IgD-negative memory B cell (primary cell): ENCODE measurements around the gene SHLD1. TPM values are rescaled to one million over a fixed set of nuclear protein-coding genes. Genes with fewer than 3 reads are reported as not detected.
A peak's percentile ranks its signal among the peaks of the same experiment; 100 is the strongest.

Source experiments
- H3K27ac Mint-ChIP-seq, 3 donors: one replicate each; pipeline ENCODE4 v1.8.0; 2020 to 2022; ENCODE audit warnings: mild to moderate bottlenecking in 3 of 3, mixed read lengths in 3 of 3, moderate library complexity in 1 of 3
- H3K27me3 Mint-ChIP-seq: one replicate; pipeline ENCODE4 v1.8.0; 2021; ENCODE audit warnings: mixed read lengths
- H3K36me3 Mint-ChIP-seq: one replicate; pipeline ENCODE4 v1.8.0; 2020; ENCODE audit warnings: mild to moderate bottlenecking, mixed read lengths
- H3K4me1 Mint-ChIP-seq, 3 donors: one replicate each; pipeline ENCODE4 v1.8.0; 2020 to 2022; ENCODE audit warnings: mixed read lengths in 3 of 3, mild to moderate bottlenecking in 1 of 3
- H3K4me3 Mint-ChIP-seq, 4 donors: one replicate each; pipeline ENCODE4 v1.8.0; 2020 to 2022; ENCODE audit warnings: mild to moderate bottlenecking in 4 of 4, mixed read lengths in 4 of 4, moderate library complexity in 3 of 4
- H3K9me3 Mint-ChIP-seq, 3 donors: one replicate each; pipeline ENCODE4 v1.8.0; 2020 to 2021; ENCODE audit warnings: mixed read lengths in 3 of 3, mild to moderate bottlenecking in 1 of 3
- polyA plus RNA-seq: library from polyadenylated mRNA; unstranded; fragments of 300-500 nt; fragmentation: Illumina TruSeq; gene quantifications from one replicate; pipeline ENCODE4 v1.2.3, GENCODE V29; 2021

SHLD1 gene
- polyA plus RNA-seq, 1 donor from 2014 or later = 19.8 TPM

GRCh38 chr20:5884465-5885335 lies 134.5 kb downstream of the SHLD1 start:
- no peak overlapping the region for H3K4me3 Mint-ChIP-seq

DNA sequence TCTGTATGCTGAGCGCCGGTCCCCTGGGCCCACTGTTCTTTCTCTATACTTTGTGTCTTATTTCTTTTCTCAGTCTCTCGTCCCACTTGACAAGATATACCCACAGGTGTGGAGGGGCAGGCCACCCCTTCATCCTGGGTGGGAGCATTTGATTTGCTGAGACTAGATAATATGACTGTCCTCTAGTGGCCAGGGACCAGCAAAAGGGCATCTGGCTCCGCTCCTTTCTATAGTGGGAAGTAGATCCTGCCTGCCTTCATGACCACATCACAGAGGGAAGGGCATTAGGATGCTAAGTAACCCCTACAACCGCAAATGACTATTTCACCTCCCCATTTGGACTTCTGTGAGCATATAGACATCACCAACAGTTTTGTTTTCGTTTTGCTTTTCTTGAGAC lies 135.7 kb downstream of the SHLD1 start:
- Mint-ChIP-seq H3K27me3 (peaks cover 23% of the 10 kb centered on the region), H3K36me3 (no peaks in the 10 kb centered on the region), H3K27ac (no peak overlapping the region), H3K9me3 (no peaks in the 10 kb centered on the region), H3K4me1 (peaks cover 0 to 6% (median 3%) of the 10 kb centered on the region in 3 donors), H3K4me3 (no peak overlapping the region)

More at GRCh38 chr20:5884465-5885335, 134.5 kb downstream of the SHLD1 start:
- Mint-ChIP-seq H3K4me1 (peaks cover 0 to 6% (median 3%) of the 10 kb centered on the region in 3 donors), H3K27me3 (peaks cover 20% of the 10 kb centered on the region), H3K27ac (no peak overlapping the region), H3K36me3 (no peaks in the 10 kb centered on the region), H3K9me3 (peaks cover 0 to under 1% (median 0%) of the 10 kb centered on the region in 3 donors)

DNA sequence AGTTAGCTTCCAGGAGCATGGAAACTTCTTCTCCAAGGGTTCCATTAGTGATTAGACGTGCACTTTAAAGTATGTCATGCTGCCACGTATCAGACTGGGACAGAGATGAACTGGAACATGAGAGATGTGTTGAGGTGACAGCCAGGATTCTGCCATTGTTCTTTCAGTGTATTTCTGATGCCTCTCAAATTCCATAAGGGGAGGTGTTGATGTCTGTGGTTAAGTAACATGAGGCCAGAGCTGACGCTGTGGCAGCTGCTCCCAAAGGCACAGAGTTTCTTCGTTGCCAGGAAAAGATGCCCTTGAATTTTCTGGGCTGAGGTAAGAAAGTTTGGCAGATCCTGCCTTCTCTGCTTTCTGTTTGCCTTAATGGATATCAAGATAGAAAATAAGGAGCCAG lies 136.6 kb downstream of the SHLD1 start:
- no peaks in the 10 kb centered on the region for H3K9me3 Mint-ChIP-seq
- peaks cover 0 to 4% (median 3%) of the 10 kb centered on the region in 3 donors for H3K4me1 Mint-ChIP-seq
- no peak overlapping the region for H3K27ac Mint-ChIP-seq
- H3K27me3 Mint-ChIP-seq = peaks cover 21% of the 10 kb centered on the region
- no peaks in the 10 kb centered on the region for H3K36me3 Mint-ChIP-seq
- H3K4me3 Mint-ChIP-seq = no peak overlapping the region

GRCh38 chr20:5887386-5887785 lies 137.2 kb downstream of the SHLD1 start:
- Mint-ChIP-seq H3K4me1 (no peaks in the 10 kb centered on the region), H3K27ac (no peak overlapping the region), H3K36me3 (no peaks in the 10 kb centered on the region), H3K9me3 (no peaks in the 10 kb centered on the region), H3K4me3 (no peak overlapping the region), H3K27me3 (peaks cover 19% of the 10 kb centered on the region)

GRCh38 chr20:5888041-5888440 lies 137.8 kb downstream of the SHLD1 start:
- H3K4me3 Mint-ChIP-seq = no peak overlapping the region
- no peaks in the 10 kb centered on the region for H3K4me1 Mint-ChIP-seq
- H3K9me3 Mint-ChIP-seq = no peaks in the 10 kb centered on the region
- no peaks in the 10 kb centered on the region for H3K36me3 Mint-ChIP-seq
- H3K27me3 Mint-ChIP-seq = peaks cover 24% of the 10 kb centered on the region
- no peak overlapping the region for H3K27ac Mint-ChIP-seq

DNA sequence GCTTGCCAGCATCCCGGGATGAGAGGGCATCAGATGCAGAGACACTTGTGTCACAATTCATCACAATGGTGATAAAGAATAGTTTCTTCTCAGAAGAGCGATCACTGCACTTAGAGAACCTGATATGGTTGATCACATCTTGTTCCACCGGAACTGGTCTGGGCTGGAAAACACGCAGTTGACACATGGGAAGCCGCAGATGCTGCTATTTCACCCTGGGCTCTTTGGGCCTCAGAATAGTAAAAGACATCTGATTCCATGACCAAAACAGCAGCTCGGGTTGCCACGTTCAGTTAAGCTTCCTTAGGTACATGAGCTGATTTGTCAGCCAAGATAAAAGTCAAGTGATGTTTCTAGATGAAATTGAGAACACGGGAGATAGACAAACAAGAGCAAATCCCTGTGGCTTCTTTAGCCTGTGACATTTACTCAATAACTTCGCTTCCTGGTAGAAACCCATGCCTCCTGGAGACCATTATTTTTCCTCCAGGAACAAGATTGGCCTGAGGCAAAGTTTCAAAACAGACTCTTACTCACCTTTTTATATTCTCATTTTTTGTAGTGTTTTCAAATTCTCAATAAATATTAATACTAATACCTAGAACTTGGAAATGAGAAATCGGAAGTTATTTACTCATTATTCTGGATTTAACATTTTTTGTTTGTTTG lies 140.7 kb downstream of the SHLD1 start:
- Mint-ChIP-seq H3K36me3 (no peaks in the 10 kb centered on the region), H3K4me3 (no peak overlapping the region), H3K27me3 (peaks cover 25% of the 10 kb centered on the region), H3K27ac (no peak overlapping the region), H3K4me1 (no peaks in the 10 kb centered on the region), H3K9me3 (no peaks in the 10 kb centered on the region)

DNA sequence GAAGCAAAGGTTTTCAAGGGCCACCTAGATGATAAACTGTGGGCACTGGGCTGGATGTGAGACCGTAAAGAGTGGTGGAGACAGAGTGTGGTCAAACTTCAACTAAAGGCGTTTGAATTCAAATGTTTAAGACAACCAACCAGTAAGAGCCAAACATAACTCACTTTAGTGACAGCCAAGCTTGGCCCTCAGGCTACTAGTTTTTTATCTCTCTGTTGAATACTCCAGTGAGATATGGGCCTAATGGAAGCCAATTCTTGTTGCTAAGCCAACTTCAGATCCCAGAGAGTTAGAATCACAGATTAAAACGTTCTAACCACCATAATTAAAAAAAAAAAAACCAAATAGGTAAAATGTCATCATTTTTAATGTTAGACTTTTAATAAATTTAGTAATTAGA lies 142.9 kb downstream of the SHLD1 start:
- Mint-ChIP-seq H3K9me3 (no peaks in the 10 kb centered on the region), H3K27me3 (peaks cover 27% of the 10 kb centered on the region)

GRCh38 chr20:5893621-5894020 lies 143.4 kb downstream of the SHLD1 start:
- H3K27me3 Mint-ChIP-seq = peaks cover 27% of the 10 kb centered on the region
- no peaks in the 10 kb centered on the region for H3K4me1 Mint-ChIP-seq
- no peaks in the 10 kb centered on the region for H3K36me3 Mint-ChIP-seq
- no peak overlapping the region for H3K27ac Mint-ChIP-seq
- H3K9me3 Mint-ChIP-seq = no peaks in the 10 kb centered on the region
- no peak overlapping the region for H3K4me3 Mint-ChIP-seq

More for the DNA sequence above, 142.9 kb downstream of the SHLD1 start:
- Mint-ChIP-seq H3K4me1 (no peaks in the 10 kb centered on the region), H3K36me3 (no peaks in the 10 kb centered on the region), H3K4me3 (no peak overlapping the region), H3K27ac (no peak overlapping the region)

- no peaks in the 10 kb centered on the region for H3K36me3 Mint-ChIP-seq
- H3K4me3 Mint-ChIP-seq = no peak overlapping the region
- peaks cover 24% of the 10 kb centered on the region for H3K27me3 Mint-ChIP-seq
- no peak overlapping the region for H3K27ac Mint-ChIP-seq
- H3K9me3 Mint-ChIP-seq = peaks cover 0 to 2% (median 0%) of the 10 kb centered on the region in 3 donors
- no peaks in the 10 kb centered on the region for H3K4me1 Mint-ChIP-seq
Observed at GRCh38 chr20:5895626-5896025, 145.4 kb downstream of the SHLD1 start.

DNA sequence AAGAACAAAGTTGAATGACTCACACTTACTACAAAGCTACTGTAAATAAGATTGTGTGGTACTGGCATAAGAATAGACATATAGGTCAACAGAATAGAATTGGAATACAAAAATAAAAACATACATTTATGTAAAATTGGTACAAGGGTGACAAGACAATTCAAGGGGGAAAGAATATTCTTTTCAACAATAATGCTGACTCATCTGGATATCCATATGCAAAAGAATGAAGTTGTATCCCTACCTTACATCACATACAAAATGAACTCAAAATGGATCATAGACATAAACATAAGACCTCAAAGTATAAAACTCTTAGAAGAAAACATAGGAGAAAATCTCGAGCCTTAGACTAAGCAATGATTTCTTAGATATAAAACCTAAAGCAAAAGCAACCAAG lies 149.2 kb downstream of the SHLD1 start:
- Mint-ChIP-seq H3K36me3 (no peaks in the 10 kb centered on the region), H3K4me3 (no peak overlapping the region), H3K27ac (no peak overlapping the region), H3K27me3 (peaks cover 16% of the 10 kb centered on the region), H3K9me3 (peaks cover 0 to 2% (median 0%) of the 10 kb centered on the region in 3 donors), H3K4me1 (no peaks in the 10 kb centered on the region)

DNA sequence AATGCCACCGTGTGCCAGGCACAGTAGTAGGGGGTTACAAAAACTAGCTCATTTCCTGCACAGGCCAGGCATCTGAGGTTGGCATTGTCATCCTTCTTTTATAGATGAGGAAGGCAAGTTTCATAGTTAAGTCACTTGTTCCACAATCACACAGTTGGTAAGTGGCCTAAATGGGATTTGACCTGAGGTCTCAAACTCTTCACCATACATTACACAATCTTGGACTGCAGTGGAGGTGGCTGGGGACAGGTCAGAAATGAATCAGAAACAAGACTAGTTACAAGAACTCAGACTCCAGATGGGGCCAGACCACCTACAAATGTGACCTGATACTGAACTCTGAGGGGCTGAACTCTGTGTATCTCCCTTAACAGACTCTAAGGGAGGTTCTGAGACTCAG lies 150.7 kb downstream of the SHLD1 start:
- Mint-ChIP-seq H3K4me3 (no peak overlapping the region), H3K4me1 (no peaks in the 10 kb centered on the region), H3K9me3 (peaks cover 0 to 4% (median 2%) of the 10 kb centered on the region in 3 donors), H3K27me3 (peaks cover 19% of the 10 kb centered on the region), H3K27ac (no peak overlapping the region), H3K36me3 (no peaks in the 10 kb centered on the region)

- Mint-ChIP-seq H3K27ac (no peak overlapping the region), H3K36me3 (no peaks in the 10 kb centered on the region), H3K9me3 (peaks cover 0 to 2% (median 2%) of the 10 kb centered on the region in 3 donors)
Observed at GRCh38 chr20:5908981-5909380, 158.8 kb downstream of the SHLD1 start.

GRCh38 chr20:5910186-5910585 lies 160.0 kb downstream of the SHLD1 start:
- Mint-ChIP-seq H3K27ac (no peak overlapping the region), H3K27me3 (peaks cover 33% of the 10 kb centered on the region), H3K36me3 (no peaks in the 10 kb centered on the region), H3K4me3 (peak overlapping the region in 1 of 4 donors; percentile 86), H3K9me3 (peaks cover 0 to 2% (median 2%) of the 10 kb centered on the region in 3 donors), H3K4me1 (peaks cover 0 to 10% (median 6%) of the 10 kb centered on the region in 3 donors)

More at GRCh38 chr20:5908981-5909380, 158.8 kb downstream of the SHLD1 start:
- H3K4me1 Mint-ChIP-seq = peaks cover 0 to 10% (median 6%) of the 10 kb centered on the region in 3 donors
- no peak overlapping the region for H3K4me3 Mint-ChIP-seq
- peaks cover 37% of the 10 kb centered on the region for H3K27me3 Mint-ChIP-seq

- H3K27me3 Mint-ChIP-seq = peaks cover 27% of the 10 kb centered on the region
- H3K4me1 Mint-ChIP-seq = peaks cover 0 to 10% (median 6%) of the 10 kb centered on the region in 3 donors
- H3K36me3 Mint-ChIP-seq = no peaks in the 10 kb centered on the region
- H3K4me3 Mint-ChIP-seq = no peak overlapping the region
- H3K27ac Mint-ChIP-seq = no peak overlapping the region
- H3K9me3 Mint-ChIP-seq = no peaks in the 10 kb centered on the region
Observed at GRCh38 chr20:5913166-5913565, 163.0 kb downstream of the SHLD1 start.
